NAMALWA (cell line): ENCODE data around the gene MAT2B.

ENCODE experiments used
- DNase-seq: peaks from one replicate; pipeline ENCODE4 v3.0.0-alpha.2; 2015; ENCODE audit warnings: low spot score

MAT2B gene

DNA sequence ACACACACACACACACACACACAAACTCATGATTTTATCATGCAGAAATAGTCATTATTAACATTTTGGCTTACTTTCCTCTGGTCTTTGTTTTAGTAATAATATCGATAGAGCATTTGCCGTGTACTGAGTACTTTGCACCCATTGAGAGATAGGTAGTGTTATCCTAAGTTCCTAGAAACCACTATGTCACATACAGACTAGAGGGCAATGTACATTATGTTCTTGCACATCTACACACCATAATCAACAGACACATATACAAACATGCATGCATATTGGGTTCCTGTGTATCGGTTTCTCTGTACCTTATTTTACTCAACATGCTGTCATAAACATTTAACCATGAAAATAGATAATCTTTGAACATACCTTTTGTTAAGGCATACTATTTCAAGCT, 45.7 kb downstream of the MAT2B start:
- no peak for DNase-seq

GRCh38 chr5:163552536-163552935, 47.1 kb downstream of the MAT2B start:
- no peak for DNase-seq

DNA sequence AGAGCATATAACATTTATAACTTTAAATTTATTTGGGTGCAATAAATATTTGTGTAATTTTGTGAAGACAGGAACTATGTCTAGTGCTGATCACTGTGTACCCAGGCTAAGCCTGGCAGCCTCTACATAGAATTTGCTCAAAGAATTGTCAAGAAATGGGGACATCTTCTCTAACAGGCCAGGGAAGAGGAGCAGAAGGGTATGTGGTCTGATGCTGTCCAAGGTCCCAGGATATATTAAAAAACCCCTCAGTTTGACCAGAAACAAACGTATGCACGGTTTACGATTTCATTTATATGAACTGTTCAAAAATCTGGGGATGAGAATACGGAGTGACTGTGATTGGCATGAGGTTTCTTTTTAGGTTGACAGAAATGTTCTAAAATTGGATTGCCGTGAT, 55.9 kb downstream of the MAT2B start:
- no peak for DNase-seq

DNA sequence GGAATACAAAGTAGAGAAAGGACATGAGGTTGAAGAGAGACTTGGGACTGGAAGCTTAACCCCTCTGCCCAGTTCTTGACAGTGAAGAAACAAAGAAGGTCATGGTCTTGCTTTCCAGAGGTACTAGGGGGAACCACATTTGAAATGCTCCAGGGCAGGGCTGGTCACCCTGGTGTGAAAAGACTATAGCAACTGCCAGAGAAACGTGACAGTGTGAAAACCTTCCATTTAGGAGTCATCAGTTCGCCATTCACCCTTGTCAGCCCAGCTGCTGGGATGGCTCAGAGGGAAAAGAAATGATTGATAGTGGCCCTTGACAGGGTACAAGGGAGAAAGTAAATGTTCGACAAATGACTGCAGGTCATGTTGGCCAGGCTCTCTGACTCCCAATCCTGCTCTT, 56.7 kb downstream of the MAT2B start:
- no peak for DNase-seq

- DNase-seq, result no peak
Measured at GRCh38 chr5:163563112-163563511, 57.7 kb downstream of the MAT2B start.

DNA sequence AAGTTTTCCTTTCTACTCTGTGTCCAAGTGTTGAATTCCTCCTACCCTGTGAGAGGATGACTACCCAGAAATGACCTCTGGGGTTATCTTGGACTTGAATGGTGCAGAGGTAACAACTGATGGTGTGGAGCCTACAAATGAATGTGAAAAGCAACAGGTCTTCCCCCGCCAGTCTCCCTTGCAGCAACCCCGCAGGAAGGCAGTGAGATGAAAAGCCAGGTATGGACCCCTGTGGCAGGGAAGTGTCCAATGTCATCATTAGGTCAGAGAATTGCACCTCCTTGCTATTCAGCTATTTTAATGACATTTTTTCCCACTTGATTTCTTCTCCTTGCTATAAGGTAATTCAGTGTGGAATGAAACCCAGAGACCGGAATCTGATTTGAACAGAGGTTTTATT, 58.5 kb downstream of the MAT2B start:
- no peak for DNase-seq

- peak; percentile 77 for DNase-seq
Measured at GRCh38 chr5:163564321-163564938, 59.0 kb downstream of the MAT2B start.

DNA sequence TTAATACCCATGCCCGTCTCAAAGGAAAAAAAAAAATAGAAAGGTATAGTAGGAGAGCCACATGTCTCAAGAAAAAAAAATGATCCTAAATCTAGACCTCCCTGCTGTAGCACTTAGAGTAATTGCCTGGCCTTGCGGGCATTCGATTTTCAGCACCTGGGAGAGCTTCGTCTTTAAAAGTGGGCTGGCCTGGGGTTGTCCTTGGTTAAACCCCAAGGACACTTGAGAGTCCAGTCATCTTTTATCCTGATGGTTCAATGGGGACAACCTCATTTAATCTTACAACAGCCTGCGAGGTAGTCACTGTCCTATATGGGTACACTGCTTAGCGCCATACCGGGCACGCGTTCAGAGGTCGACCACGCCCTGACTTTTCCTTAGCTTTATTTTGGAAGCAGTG, 60.1 kb downstream of the MAT2B start:
- DNase-seq, result no peak

GRCh38 chr5:163565931-163566608, 60.7 kb downstream of the MAT2B start:
- DNase-seq, result no peak

- DNase-seq, result no peak
Measured at GRCh38 chr5:163566678-163567077, 61.3 kb downstream of the MAT2B start.

DNA sequence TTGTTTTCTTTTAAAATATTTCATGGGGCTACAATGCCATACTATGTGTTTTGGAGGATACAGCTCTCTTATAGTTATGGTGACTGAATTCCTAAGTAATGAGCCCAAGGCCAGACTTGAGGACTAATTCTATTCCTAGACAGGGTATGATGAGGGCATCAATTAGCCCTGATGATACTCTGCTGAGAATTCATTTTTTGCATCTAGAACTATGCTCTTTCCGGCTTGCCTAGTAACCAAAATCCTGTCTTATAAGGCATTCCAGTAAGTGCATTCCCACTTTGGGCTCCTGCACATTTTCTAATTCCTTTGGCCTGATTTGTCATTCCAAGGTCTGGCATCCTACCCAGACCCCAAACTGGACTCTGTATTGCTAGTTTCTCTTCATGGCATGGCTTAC, 62.4 kb downstream of the MAT2B start:
- no peak for DNase-seq
